GM21619 (cell line): Measurements from ENCODE around the gene NUTM2A.
"Not testable (repeated sequence)": the region's sequence is repeated elsewhere in the genome, so short reads cannot be mapped to it uniquely, and the experiment has no call there.

ENCODE experiments used
- ATAC-seq: cut with Tn5 transposase; IDR thresholded peaks from one replicate; pipeline ENCODE4 v1.9.1; 2021; ENCODE audit not compliant: unreplicated experiment

Gene NUTM2A

GRCh38 chr10:87225148-87225547, at the start of gene NUTM2A:
Gene NUTM2A, plus strand, starts transcription at chr10:87225448. Its CDS starts 383 bp downstream, at chr10:87225831.
- ATAC-seq = not testable (repeated sequence)

GRCh38 chr10:87177587-87177986, 47.7 kb upstream of the NUTM2A start:
- ATAC-seq = not testable (repeated sequence)

- ATAC-seq = not testable (repeated sequence)
Measured at GRCh38 chr10:87184421-87184820, 40.8 kb upstream of the NUTM2A start.

- ATAC-seq = not testable (repeated sequence)
Measured at GRCh38 chr10:87186016-87186415, 39.2 kb upstream of the NUTM2A start.

- not testable (repeated sequence) for ATAC-seq
Measured at GRCh38 chr10:87187573-87187972, 37.7 kb upstream of the NUTM2A start.

GRCh38 chr10:87191841-87192240, 33.4 kb upstream of the NUTM2A start:
- not testable (repeated sequence) for ATAC-seq

- ATAC-seq = peak; percentile 66
Measured at GRCh38 chr10:87200924-87201323, 24.3 kb upstream of the NUTM2A start.

- ATAC-seq = not testable (repeated sequence)
Measured at GRCh38 chr10:87204801-87205200, 20.4 kb upstream of the NUTM2A start.

- not testable (repeated sequence) for ATAC-seq
Measured at GRCh38 chr10:87206922-87207321, 18.3 kb upstream of the NUTM2A start.

- not testable (repeated sequence) for ATAC-seq
Measured at GRCh38 chr10:87210309-87210708, 14.9 kb upstream of the NUTM2A start.

GRCh38 chr10:87211848-87212247, 13.4 kb upstream of the NUTM2A start:
- not testable (repeated sequence) for ATAC-seq

GRCh38 chr10:87213150-87213765, 12.0 kb upstream of the NUTM2A start:
- ATAC-seq = not testable (repeated sequence)

GRCh38 chr10:87213806-87214205, 11.4 kb upstream of the NUTM2A start:
- ATAC-seq = not testable (repeated sequence)

- ATAC-seq = not testable (repeated sequence)
Measured at GRCh38 chr10:87216120-87216519, 9.1 kb upstream of the NUTM2A start.

- ATAC-seq = not testable (repeated sequence)
Measured at GRCh38 chr10:87219370-87219769, 5.9 kb upstream of the NUTM2A start.

- not testable (repeated sequence) for ATAC-seq
Measured at GRCh38 chr10:87222789-87223188, 2.5 kb upstream of the NUTM2A start.

GRCh38 chr10:87228247-87228646, 3.0 kb downstream of the NUTM2A start:
- ATAC-seq = not testable (repeated sequence)

GRCh38 chr10:87229211-87229610, 4.0 kb downstream of the NUTM2A start:
- not testable (repeated sequence) for ATAC-seq

- not testable (repeated sequence) for ATAC-seq
Measured at GRCh38 chr10:87234854-87235253, 9.6 kb downstream of the NUTM2A start.

GRCh38 chr10:87237244-87237643, 12.0 kb downstream of the NUTM2A start:
- not testable (repeated sequence) for ATAC-seq

- not testable (repeated sequence) for ATAC-seq
Measured at GRCh38 chr10:87239346-87239808, 14.1 kb downstream of the NUTM2A start.

- not testable (repeated sequence) for ATAC-seq
Measured at GRCh38 chr10:87242192-87242591, 16.9 kb downstream of the NUTM2A start.

GRCh38 chr10:87247335-87247734, 22.1 kb downstream of the NUTM2A start:
- not testable (repeated sequence) for ATAC-seq
